Measurements from ENCODE around the gene USP22. TPM values are rescaled to one million over a fixed set of nuclear protein-coding genes. Genes with fewer than 3 reads are reported as not detected.

The USP22 gene
- total and polyA plus RNA-seq, 2 of the 4 experiments (the other 2 are of a cell fraction) = 161 to 319 TPM

- TF ChIP-seq USF2 (IDR thresholded peaks at IDR 0.05; ENCODE audit: low read depth, low read length) (no peak), RFX5 (IDR thresholded peaks at IDR 0.05; ENCODE audit: low read depth, low read length) (no peak), MAFK (IDR thresholded peaks at IDR 0.05; ENCODE audit: low read depth, low read length) (no peak), MXI1 (IDR thresholded peaks at IDR 0.05; ENCODE audit: borderline replicate concordance, low read depth, low read length) (no peak)
Observed at GRCh38 chr17:20992987-20993862, 49.6 kb downstream of the USP22 start (continued).
